CD14-positive monocyte (primary cell): Measurements from ENCODE around the gene KCNC1. TPM values are rescaled to one million over a fixed set of nuclear protein-coding genes. Genes with fewer than 3 reads are reported as not detected.

Experiments used
- DNase-seq, 3 donors: peaks; one replicate each; pipeline ENCODE4 v3.0.0-alpha.2; 2011 to 2022
- H2AFZ ChIP-seq: 2 replicates; pipeline ENCODE4 v1.6.0; 2012; ENCODE audit warnings: mild to moderate bottlenecking, low read depth, low read length, inconsistent platforms; ENCODE audit not compliant: insufficient read depth, poor library complexity, severe bottlenecking
- H3K27ac ChIP-seq, 2 donors: 1 replicate in 1 of 2; 2 replicates in 1 of 2; pipeline ENCODE4 v1.5.1; 2012 to 2013; ENCODE audit warnings: low read length in 2 of 2, control low read depth in 1 of 2, inconsistent platforms in 1 of 2, low read depth in 1 of 2, mild to moderate bottlenecking in 1 of 2
- H3K27me3 ChIP-seq, 2 donors: one replicate each; pipeline versions ENCODE4 v1.6.0 to v1.6.1; 2011 to 2013; ENCODE audit warnings: low read length in 2 of 2; ENCODE audit not compliant: control insufficient read depth in 2 of 2, insufficient read depth in 2 of 2
- H3K36me3 ChIP-seq, 2 donors: replicated peaks in 1 of 2; 1 replicate in 1 of 2; 2 replicates in 1 of 2; pipeline versions ENCODE4 v1.5.1 to v1.6.1; 2012 to 2013; ENCODE audit warnings: low read length in 2 of 2, control low read depth in 1 of 2, inconsistent platforms in 1 of 2, mild to moderate bottlenecking in 1 of 2; ENCODE audit not compliant: insufficient read depth in 2 of 2, control insufficient read depth in 1 of 2
- H3K4me1 ChIP-seq, 2 donors: 1 replicate in 1 of 2; 2 replicates in 1 of 2; pipeline versions ENCODE4 v1.5.1 to v1.6.1; 2012 to 2013; ENCODE audit warnings: low read length in 2 of 2, control low read depth in 1 of 2, inconsistent platforms in 1 of 2, mild to moderate bottlenecking in 1 of 2, moderate library complexity in 1 of 2; ENCODE audit not compliant: insufficient read depth in 2 of 2, control insufficient read depth in 1 of 2
- H3K4me2 ChIP-seq: replicated peaks from 2 replicates; pipeline ENCODE3; 2012; ENCODE audit warnings: low read length, moderate library complexity, mild to moderate bottlenecking; ENCODE audit not compliant: poor library complexity, severe bottlenecking; ENCODE audit errors: extremely low read depth
- H3K4me3 ChIP-seq, 3 experiments: fragments of 200-600 bp in 1 of 3; sonication (generic) in 1 of 3; replicated peaks in 1 of 3; 1 replicate in 2 of 3; 2 replicates in 1 of 3; pipeline ENCODE4 v1.5.1; 2011 to 2013; ENCODE audit warnings: low read length in 3 of 3, mild to moderate bottlenecking in 3 of 3, control low read depth in 2 of 3, low read depth in 2 of 3, inconsistent platforms in 1 of 3, moderate library complexity in 1 of 3
- H3K79me2 ChIP-seq: 2 replicates; pipeline ENCODE4 v1.6.0; 2012; ENCODE audit warnings: mild to moderate bottlenecking, control low read depth, inconsistent platforms, low read length, moderate library complexity; ENCODE audit not compliant: insufficient read depth
- H3K9ac ChIP-seq: 2 replicates; pipeline ENCODE4 v1.6.0; 2017; ENCODE audit warnings: low read length, mild to moderate bottlenecking; ENCODE audit not compliant: insufficient read depth, poor library complexity, severe bottlenecking
- H3K9me3 ChIP-seq, 2 donors: replicated peaks in 1 of 2; 1 replicate in 1 of 2; 2 replicates in 1 of 2; pipeline versions ENCODE4 v1.5.1 to v1.6.1; 2012 to 2013; ENCODE audit warnings: low read length in 2 of 2, control low read depth in 1 of 2; ENCODE audit not compliant: control insufficient read depth in 1 of 2, insufficient read depth in 1 of 2
- H4K20me1 ChIP-seq: 2 replicates; pipeline ENCODE4 v1.6.0; 2012; ENCODE audit warnings: mild to moderate bottlenecking, low read length, control low read depth, moderate library complexity; ENCODE audit not compliant: insufficient read depth
- H3K27ac Mint-ChIP-seq, 7 donors: one replicate each; pipeline ENCODE4 v1.8.0; 2020; ENCODE audit warnings: mild to moderate bottlenecking in 7 of 7, mixed read lengths in 7 of 7, moderate library complexity in 6 of 7, inconsistent platforms in 2 of 7
- H3K27me3 Mint-ChIP-seq, 3 donors: one replicate each; pipeline ENCODE4 v1.8.0; 2021 to 2022; ENCODE audit warnings: low read depth in 3 of 3, mild to moderate bottlenecking in 3 of 3, mixed read lengths in 3 of 3, moderate library complexity in 3 of 3, inconsistent platforms in 1 of 3
- H3K36me3 Mint-ChIP-seq, 2 donors: one replicate each; pipeline ENCODE4 v1.8.0; 2020; ENCODE audit warnings: mixed read lengths in 2 of 2, inconsistent platforms in 1 of 2, mild to moderate bottlenecking in 1 of 2
- H3K4me1 Mint-ChIP-seq: one replicate; pipeline ENCODE4 v1.8.0; 2020; ENCODE audit warnings: mild to moderate bottlenecking, mixed read lengths
- H3K4me3 Mint-ChIP-seq, 2 donors: one replicate each; pipeline ENCODE4 v1.8.0; 2020; ENCODE audit warnings: mild to moderate bottlenecking in 2 of 2, mixed read lengths in 2 of 2, moderate library complexity in 1 of 2
- H3K9me3 Mint-ChIP-seq, 7 donors: one replicate each; pipeline ENCODE4 v1.8.0; 2020 to 2022; ENCODE audit warnings: mixed read lengths in 7 of 7, mild to moderate bottlenecking in 6 of 7, moderate library complexity in 6 of 7, inconsistent platforms in 2 of 7
- WGBS: methylation state at CpG from one replicate; pipeline ENCODE4 v1.1.5; 2013; ENCODE audit warnings: missing lambda C conversion rate; ENCODE audit not compliant: insufficient coverage; 5-methylcytosine and 5-hydroxymethylcytosine counted together
- intact Hi-C, 2 donors: fragments of 100-400 bp; cut with micrococcal nuclease; formaldehyde crosslinking; loops; one replicate each; pipeline versions ENCODE4 v1.15.0 to v1.15.1; 2023
- polyA plus RNA-seq, 3 donors: library from polyadenylated mRNA; depleted of rRNA in 1 of 3; unstranded in 2 of 3; stranded (reverse) in 1 of 3; fragments of 300-500 nt in 2 of 3; fragments of >200 nt in 1 of 3; fragmentation: Illumina TruSeq in 2 of 3; gene quantifications; 1 replicate in 2 of 3; 2 replicates in 1 of 3; pipeline ENCODE4 v1.2.3, GENCODE V29; 2012 to 2021
- TF ChIP-seq, protein P1 (sequence below): fragments of 200-600 bp; IDR thresholded peaks from one replicate; pipeline ENCODE4 v1.8.0; 2022; ENCODE audit warnings: antibody characterized with exemption, mild to moderate bottlenecking

The KCNC1 gene
- polyA plus RNA-seq, 3 donors, result not detected

DNA sequence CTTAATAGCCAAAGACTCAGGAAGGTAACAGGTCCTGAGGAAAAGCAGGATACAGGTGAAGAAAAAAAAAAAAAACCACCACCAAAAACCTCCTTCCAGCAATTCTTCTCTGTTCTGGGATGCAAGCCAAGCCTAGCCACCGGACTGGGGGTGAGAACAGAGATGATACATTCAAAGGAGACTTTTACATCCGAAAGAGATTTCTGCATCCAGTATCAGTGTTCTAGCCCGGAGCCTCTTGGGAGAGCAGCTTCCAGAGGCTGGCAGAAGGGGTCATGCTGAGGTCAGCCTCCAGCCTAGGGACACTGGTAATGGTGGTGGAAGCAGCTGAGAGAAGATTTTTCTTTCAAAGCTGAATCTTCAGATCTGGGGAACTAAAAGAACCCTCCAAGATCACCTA lies 76.2 kb downstream of the KCNC1 start:
- H2AFZ ChIP-seq, result no peak overlapping the region
- H3K4me1 Mint-ChIP-seq, result no peaks in the 10 kb centered on the region
- H3K27me3 ChIP-seq, result no peaks in the 10 kb centered on the region
- intact Hi-C loops, result no loop called here
- H3K4me3 ChIP-seq, result no peak overlapping the region
- H3K27ac ChIP-seq, result no peak overlapping the region
- no peaks in the 10 kb centered on the region for H4K20me1 ChIP-seq
- H3K4me2 ChIP-seq, result no peak overlapping the region
- no peak overlapping the region for H3K9ac ChIP-seq
- H3K9me3 ChIP-seq, result no peaks in the 10 kb centered on the region
- no peaks in the 10 kb centered on the region for H3K79me2 ChIP-seq
- DNase-seq, result no peak
- H3K36me3 ChIP-seq, result no peaks in the 10 kb centered on the region
- peaks cover 0 to 2% (median 0%) of the 10 kb centered on the region in 3 donors for H3K27me3 Mint-ChIP-seq
- H3K36me3 Mint-ChIP-seq, result peaks cover 0 to 1% of the 10 kb centered on the region in 2 donors
- H3K27ac Mint-ChIP-seq, result no peak overlapping the region
- TF ChIP-seq, protein P1, sequence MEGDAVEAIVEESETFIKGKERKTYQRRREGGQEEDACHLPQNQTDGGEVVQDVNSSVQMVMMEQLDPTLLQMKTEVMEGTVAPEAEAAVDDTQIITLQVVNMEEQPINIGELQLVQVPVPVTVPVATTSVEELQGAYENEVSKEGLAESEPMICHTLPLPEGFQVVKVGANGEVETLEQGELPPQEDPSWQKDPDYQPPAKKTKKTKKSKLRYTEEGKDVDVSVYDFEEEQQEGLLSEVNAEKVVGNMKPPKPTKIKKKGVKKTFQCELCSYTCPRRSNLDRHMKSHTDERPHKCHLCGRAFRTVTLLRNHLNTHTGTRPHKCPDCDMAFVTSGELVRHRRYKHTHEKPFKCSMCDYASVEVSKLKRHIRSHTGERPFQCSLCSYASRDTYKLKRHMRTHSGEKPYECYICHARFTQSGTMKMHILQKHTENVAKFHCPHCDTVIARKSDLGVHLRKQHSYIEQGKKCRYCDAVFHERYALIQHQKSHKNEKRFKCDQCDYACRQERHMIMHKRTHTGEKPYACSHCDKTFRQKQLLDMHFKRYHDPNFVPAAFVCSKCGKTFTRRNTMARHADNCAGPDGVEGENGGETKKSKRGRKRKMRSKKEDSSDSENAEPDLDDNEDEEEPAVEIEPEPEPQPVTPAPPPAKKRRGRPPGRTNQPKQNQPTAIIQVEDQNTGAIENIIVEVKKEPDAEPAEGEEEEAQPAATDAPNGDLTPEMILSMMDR, result no peak
- H3K4me3 Mint-ChIP-seq, result no peak overlapping the region
- no peaks in the 10 kb centered on the region for H3K4me1 ChIP-seq
- WGBS, result 93% methylated on average over 3 of the region's 3 CpGs
- H3K9me3 Mint-ChIP-seq, result peaks cover 0 to 5% (median 1%) of the 10 kb centered on the region in 7 donors

- Mint-ChIP-seq H3K4me1 (no peaks in the 10 kb centered on the region), H3K36me3 (peaks cover 0 to 1% of the 10 kb centered on the region in 2 donors), H3K9me3 (peaks cover 0 to 5% (median 1%) of the 10 kb centered on the region in 7 donors), H3K4me3 (no peak overlapping the region), H3K27me3 (peaks cover 0 to 2% (median 0%) of the 10 kb centered on the region in 3 donors), H3K27ac (no peak overlapping the region)
- Histone ChIP-seq H3K27me3 (no peaks in the 10 kb centered on the region), H3K27ac (no peak overlapping the region), H3K36me3 (no peaks in the 10 kb centered on the region), H3K4me3 (no peak overlapping the region), H3K79me2 (no peaks in the 10 kb centered on the region), H3K4me1 (no peaks in the 10 kb centered on the region), H4K20me1 (no peaks in the 10 kb centered on the region), H3K9ac (no peak overlapping the region), H3K9me3 (no peaks in the 10 kb centered on the region), H3K4me2 (no peak overlapping the region), H2AFZ (no peak overlapping the region)
- 100% methylated on average over 5 of the region's 7 CpGs for WGBS
- TF ChIP-seq, protein P1, result no peak
- no peak for DNase-seq
- intact Hi-C loops, result no loop called here
Observed at GRCh38 chr11:17811352-17811751, 76.8 kb downstream of the KCNC1 start.
